HG03280 (cell line): ENCODE measurements around the gene KIF26A.

Experiments
- ATAC-seq: cut with Tn5 transposase; IDR thresholded peaks from one replicate; pipeline ENCODE4 v1.9.1; 2021; ENCODE audit warnings: mild to moderate bottlenecking, moderate library complexity; ENCODE audit not compliant: unreplicated experiment

KIF26A gene

GRCh38 chr14:104175041-104175440 lies 36.7 kb downstream of the KIF26A start:
- ATAC-seq, result no peak

DNA sequence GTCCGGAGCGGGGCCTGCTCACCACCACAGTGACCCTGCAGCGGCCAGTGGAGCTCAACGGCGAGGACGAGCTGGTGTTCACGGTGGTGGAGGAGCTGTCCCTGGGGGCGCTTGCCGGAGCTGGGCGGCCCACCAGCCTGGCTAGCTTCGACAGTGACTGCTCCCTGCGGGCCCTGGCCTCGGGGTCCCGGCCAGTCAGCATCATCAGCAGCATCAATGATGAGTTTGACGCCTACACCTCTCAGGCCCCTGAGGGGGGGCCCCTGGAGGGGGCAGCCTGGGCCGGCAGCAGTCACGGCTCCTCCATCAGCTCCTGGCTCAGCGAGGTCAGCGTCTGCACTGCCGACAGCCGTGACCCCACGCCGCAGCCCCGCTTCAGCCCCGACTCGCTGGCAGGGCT lies 37.4 kb downstream of the KIF26A start:
- no peak for ATAC-seq

DNA sequence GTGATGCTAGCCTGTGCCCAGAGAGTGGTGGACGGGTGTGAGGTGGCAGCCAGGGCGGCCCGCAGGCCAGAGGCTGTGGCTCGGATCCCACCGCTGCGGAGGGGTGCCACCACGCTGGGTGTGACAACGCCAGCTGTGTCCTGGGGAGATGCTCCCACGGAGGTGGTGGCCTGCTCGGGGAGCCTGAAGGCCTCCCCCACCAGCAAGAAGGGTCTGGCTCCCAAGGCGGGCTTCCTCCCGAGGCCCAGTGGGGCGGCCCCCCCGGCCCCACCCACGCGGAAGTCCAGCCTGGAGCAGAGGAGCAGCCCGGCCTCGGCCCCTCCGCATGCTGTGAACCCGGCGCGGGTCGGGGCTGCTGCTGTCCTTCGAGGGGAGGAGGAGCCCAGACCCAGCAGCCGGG lies 38.2 kb downstream of the KIF26A start:
- no peak for ATAC-seq

GRCh38 chr14:104177411-104177810 lies 39.0 kb downstream of the KIF26A start:
- ATAC-seq, result no peak

DNA sequence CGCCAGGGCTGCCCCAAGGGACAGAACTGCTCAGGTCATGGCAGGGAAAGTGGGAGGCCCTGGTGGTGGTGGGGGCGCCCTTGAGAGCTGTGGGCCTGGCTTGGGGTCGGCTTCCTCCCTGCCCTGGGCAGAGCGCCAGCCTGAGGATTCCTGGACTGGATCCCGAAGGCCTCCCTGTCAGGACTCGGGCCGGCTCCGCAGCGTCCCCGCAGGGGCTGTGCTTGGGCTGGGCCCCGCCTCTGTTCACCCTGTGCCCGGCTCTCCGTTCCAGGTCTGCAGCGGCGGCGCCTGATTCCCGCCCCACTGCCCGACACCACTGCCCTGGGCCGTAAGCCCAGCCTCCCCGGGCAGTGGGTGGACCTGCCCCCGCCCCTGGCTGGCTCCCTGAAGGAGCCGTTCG lies 39.9 kb downstream of the KIF26A start:
- no peak for ATAC-seq

DNA sequence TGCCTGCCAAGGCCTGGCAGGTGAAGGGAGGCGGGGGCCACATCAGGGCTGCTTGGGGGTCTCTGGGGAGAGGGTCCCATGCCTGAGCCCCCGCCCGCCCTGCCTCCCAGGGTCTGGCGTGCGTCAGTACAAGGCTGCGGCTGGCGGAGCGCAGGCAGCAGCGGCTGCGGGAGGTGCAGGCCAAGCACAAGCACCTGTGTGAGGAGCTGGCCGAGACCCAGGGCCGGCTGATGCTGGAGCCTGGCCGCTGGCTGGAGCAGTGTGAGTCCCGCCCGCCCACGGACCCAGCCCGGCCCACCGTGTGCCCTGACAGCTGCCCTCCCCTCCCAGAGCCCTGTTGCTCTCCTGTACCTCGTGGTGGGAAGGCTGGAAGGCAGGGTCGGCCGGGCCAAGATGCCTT lies 40.7 kb downstream of the KIF26A start:
- ATAC-seq, result no peak

DNA sequence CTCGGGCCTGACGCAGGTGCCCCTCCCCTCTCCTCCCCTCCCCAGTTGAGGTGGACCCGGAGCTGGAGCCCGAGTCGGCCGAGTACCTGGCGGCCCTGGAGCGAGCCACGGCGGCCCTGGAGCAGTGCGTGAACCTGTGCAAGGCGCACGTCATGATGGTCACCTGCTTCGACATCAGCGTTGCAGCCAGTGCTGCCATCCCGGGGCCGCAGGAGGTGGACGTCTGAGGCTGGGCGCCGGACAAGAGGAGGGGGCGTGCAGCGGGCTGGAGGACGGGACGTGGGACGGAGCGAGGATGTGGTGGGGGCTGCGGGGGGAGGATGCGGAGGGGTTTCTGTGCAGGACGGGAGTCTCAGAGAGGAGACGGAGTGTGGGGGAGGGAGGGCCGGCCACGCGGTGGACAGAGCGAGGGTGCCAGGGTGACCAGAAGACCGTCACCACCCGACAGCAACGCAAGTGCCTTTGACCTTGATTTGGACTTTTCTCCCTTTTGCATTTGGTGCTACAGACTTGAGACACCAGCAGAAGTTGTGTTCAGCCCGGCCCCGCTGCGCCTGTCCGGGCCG lies 41.3 kb downstream of the KIF26A start:
- no peak for ATAC-seq

GRCh38 chr14:104180561-104181165 lies 42.3 kb downstream of the KIF26A start:
- no peak for ATAC-seq

DNA sequence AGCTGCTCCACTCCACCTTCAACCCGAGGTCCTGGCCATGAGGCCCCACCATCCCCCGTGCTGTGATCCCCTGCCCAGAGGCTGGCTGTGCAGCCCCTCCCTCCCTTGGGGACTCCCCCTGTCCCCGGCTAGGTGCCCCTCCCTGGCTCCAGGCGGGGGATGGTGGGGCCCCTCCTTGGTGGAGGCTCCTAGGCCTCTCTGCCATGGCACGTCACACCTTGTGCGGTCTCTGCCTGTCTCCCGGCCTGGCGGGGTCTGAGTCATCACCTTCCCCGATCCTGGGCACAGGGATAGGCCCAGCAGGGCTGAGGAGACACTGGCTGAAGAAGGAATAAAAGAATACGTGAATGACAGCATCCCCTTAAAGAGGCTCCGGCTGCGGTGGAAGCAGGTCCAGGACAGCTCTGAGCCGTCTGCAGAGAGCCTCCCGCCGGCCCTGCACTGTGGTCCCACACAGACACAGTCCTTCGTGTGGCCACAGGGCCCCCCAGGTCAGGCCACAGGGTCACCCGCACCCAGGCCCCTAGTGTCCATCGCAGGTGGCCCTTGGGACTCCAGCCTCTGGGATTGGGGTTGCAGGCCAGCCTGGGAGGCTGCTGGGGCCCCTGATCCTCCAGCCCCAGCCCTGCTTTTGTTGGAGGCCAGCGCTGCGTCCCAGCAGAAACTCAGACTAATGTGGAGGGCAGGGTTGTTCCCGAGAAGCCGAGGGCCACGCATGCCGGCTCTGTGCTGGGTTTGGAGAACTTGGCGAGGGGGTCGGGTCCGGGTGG lies 43.6 kb downstream of the KIF26A start:
- ATAC-seq, result no peak

GRCh38 chr14:104182857-104183425 lies 44.6 kb downstream of the KIF26A start:
- no peak for ATAC-seq

DNA sequence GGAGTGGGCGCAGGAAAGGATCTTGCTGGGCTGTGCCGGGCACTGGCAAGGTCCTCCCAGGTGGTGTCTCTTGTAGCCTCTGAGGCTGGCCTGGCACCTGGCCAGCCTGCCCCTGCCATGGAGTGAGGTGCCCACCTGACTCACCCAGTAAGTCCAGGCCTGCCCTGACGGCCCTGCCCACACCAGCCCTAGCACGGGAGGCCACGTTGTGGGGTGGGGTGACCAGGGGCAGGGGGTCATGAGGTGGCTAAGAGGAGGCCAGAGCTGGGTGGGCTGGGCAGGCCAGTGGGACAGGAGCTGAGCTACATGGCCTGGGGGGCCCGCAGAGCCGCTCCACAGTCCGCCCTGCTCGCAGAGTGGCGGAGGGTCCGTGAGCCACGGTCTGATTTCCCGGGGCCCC lies 45.4 kb downstream of the KIF26A start:
- ATAC-seq, result no peak

- ATAC-seq, result no peak
Observed at GRCh38 chr14:104184506-104184905, 46.1 kb downstream of the KIF26A start.

DNA sequence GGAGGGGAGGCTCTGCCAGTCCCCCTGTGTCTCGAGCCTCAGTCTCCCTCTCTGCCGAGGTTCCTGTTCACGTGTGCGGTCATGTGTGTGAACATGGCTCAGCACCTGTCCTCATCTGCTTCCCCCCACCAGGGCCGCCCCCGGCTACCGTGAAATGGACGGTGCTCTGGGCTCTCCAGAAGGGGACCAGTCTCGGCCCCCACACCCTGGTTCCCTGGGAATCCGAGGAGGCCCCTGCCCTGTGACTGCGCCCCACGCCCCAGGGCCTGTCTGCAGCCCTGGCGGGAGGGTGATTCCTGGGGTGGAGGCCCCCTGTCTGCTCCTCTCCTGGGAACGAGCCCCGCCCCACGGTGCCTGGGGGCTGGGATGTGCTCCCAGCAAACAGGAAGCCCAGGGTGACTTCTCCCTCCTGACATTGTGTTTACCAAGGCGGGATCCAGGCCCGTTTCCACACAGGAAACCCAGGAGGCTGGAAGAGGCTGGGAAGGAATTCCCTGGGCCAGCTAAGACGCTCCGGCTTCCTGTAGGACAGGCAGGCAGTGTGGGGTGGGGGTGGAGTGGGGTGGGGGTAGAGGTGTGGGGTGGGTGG lies 46.6 kb downstream of the KIF26A start:
- no peak for ATAC-seq

GRCh38 chr14:104185916-104186495 lies 47.6 kb downstream of the KIF26A start:
- ATAC-seq, result no peak

GRCh38 chr14:104186575-104186974 lies 48.2 kb downstream of the KIF26A start:
- ATAC-seq, result no peak

- ATAC-seq, result no peak
Observed at GRCh38 chr14:104187121-104187889, 48.9 kb downstream of the KIF26A start.

- no peak for ATAC-seq
Observed at GRCh38 chr14:104187931-104188726, 49.7 kb downstream of the KIF26A start.

- ATAC-seq, result no peak
Observed at GRCh38 chr14:104188727-104189400, 50.5 kb downstream of the KIF26A start.
